T-cell (primary cell): ENCODE data around the gene ARL11. TPM values are rescaled to one million over a fixed set of nuclear protein-coding genes. Genes with fewer than 3 reads are reported as not detected.
"Not testable (repeated sequence)": the region's sequence is repeated elsewhere in the genome, so short reads cannot be mapped to it uniquely, and the experiment has no call there.

ENCODE experiments used
- ATAC-seq, 4 experiments: fragments of 200-7000 bp in 3 of 4; fragments of 150-1000 bp in 1 of 4; cut with Tn5 transposase; replicated peaks in 1 of 4; 1 replicate in 3 of 4; 2 replicates in 1 of 4; pipeline ENCODE4 v1.10.0; 2021; ENCODE audit warnings: moderate library complexity in 3 of 4, mild to moderate bottlenecking in 2 of 4, moderate number of reproducible peaks in 1 of 4
- CTCF ChIA-PET, 2 donors: fragments of 300-600 bp; sonication (Branson Sonifier 250); formaldehyde crosslinking; loops; one replicate each; lab custom pipeline; 2022; ENCODE audit warnings: antibody characterized with exemption in 2 of 2; lab: Charles Lee
- POLR2A ChIA-PET, 2 donors: fragments of 300-600 bp; sonication (Branson Sonifier 250); formaldehyde crosslinking; loops; one replicate each; lab custom pipeline; 2022; ENCODE audit warnings: antibody characterized with exemption in 2 of 2; lab: Charles Lee
- DNase-seq, 35 experiments: peaks; one replicate each; pipeline versions ENCODE4 v3.0.0 to v3.0.0-alpha.2; 2013 to 2023
- H3K27ac ChIP-seq: one replicate; pipeline ENCODE4 v1.5.1; 2013; ENCODE audit warnings: low read length
- H3K27me3 ChIP-seq, 2 experiments: replicated peaks in 1 of 2; 1 replicate in 1 of 2; 2 replicates in 1 of 2; pipeline versions ENCODE4 v1.6.1 to v1.7.0; 2013; ENCODE audit warnings: low read length in 1 of 2, mixed read lengths in 1 of 2; ENCODE audit not compliant: control insufficient read depth in 2 of 2, insufficient read depth in 2 of 2; ENCODE audit errors: extremely low read depth in 1 of 2
- H3K36me3 ChIP-seq, 2 donors: 1 replicate in 1 of 2; 2 replicates in 1 of 2; pipeline versions ENCODE4 v1.6.1 to v1.7.0; 2013; ENCODE audit warnings: low read length in 1 of 2; ENCODE audit not compliant: control insufficient read depth in 2 of 2, insufficient read depth in 1 of 2; ENCODE audit errors: extremely low read depth in 1 of 2
- H3K4me1 ChIP-seq, 2 experiments: 1 replicate in 1 of 2; 2 replicates in 1 of 2; pipeline versions ENCODE4 v1.6.1 to v1.7.0; 2013; ENCODE audit warnings: low read length in 2 of 2, mixed read lengths in 1 of 2; ENCODE audit not compliant: insufficient read depth in 2 of 2, control insufficient read depth in 1 of 2; ENCODE audit errors: extremely low read depth in 1 of 2
- H3K4me3 ChIP-seq, 2 donors: 1 replicate in 1 of 2; 2 replicates in 1 of 2; pipeline versions ENCODE4 v1.5.1 to v1.7.0; 2013; ENCODE audit warnings: mild to moderate bottlenecking in 2 of 2, low read length in 1 of 2, moderate library complexity in 1 of 2; ENCODE audit not compliant: control insufficient read depth in 1 of 2; ENCODE audit errors: extremely low read depth in 1 of 2
- H3K9me3 ChIP-seq: 2 replicates; pipeline ENCODE4 v1.7.0; 2013
- H3K27ac Mint-ChIP-seq, 2 donors: one replicate each; pipeline ENCODE4 v1.8.0; 2020 to 2021; ENCODE audit warnings: mild to moderate bottlenecking in 2 of 2, mixed read lengths in 2 of 2
- H3K27me3 Mint-ChIP-seq, 2 donors: one replicate each; pipeline ENCODE4 v1.8.0; 2021 to 2022; ENCODE audit warnings: mixed read lengths in 2 of 2
- H3K36me3 Mint-ChIP-seq: one replicate; pipeline ENCODE4 v1.8.0; 2021; ENCODE audit warnings: mixed read lengths
- H3K4me1 Mint-ChIP-seq, 3 donors: one replicate each; pipeline ENCODE4 v1.8.0; 2020 to 2022; ENCODE audit warnings: mixed read lengths in 3 of 3, mild to moderate bottlenecking in 1 of 3
- H3K4me3 Mint-ChIP-seq, 3 donors: one replicate each; pipeline ENCODE4 v1.8.0; 2020 to 2022; ENCODE audit warnings: mild to moderate bottlenecking in 3 of 3, mixed read lengths in 3 of 3, moderate library complexity in 3 of 3
- H3K9me3 Mint-ChIP-seq, 3 donors: one replicate each; pipeline ENCODE4 v1.8.0; 2020 to 2022; ENCODE audit warnings: mixed read lengths in 3 of 3
- whole genome bisulfite sequencing: methylation state at CpG from one replicate; pipeline ENCODE4 v1.1.5; 2013; ENCODE audit warnings: missing lambda C conversion rate; ENCODE audit not compliant: insufficient coverage; 5-methylcytosine and 5-hydroxymethylcytosine counted together
- total RNA-seq, 35 experiments: library from RNA in 6 of 35; stranded (reverse) in 6 of 35; fragments of 120-200 nt in 1 of 35; gene quantifications; one replicate each; pipeline versions ENCODE4 v1.2.1 to v1.2.4 and lab custom pipeline; 2013 to 2026

The ARL11 gene
- total RNA-seq, 5 donors from 2014 or later (not counting 1 experiment from before 2014, with no cell fraction given) = 0.12 to 1.9 (median 0.53) TPM

DNA sequence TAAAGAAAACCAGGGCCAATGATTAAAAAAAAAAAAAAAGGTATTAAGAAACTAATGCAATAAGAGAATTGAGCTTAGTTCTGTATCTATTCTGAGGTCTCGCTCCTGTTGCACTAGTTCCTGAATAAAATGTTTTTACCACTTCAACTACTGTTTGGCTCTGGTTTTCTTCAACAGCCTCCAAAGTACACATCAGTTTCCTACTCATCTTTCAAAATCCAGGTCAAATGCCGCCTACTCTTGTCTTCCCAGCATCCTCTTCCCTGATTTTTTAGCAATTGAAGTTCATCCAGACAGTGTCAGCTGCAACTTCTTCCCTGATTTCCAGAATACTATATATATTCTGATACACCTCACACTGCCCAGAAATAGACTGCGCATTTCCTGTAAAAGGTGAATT, 41.6 kb upstream of the ARL11 start:
- no peaks in the 10 kb centered on the region for H3K9me3 ChIP-seq
- H3K27me3 ChIP-seq = no peaks in the 10 kb centered on the region
- peaks cover 0 to 1% of the 10 kb centered on the region in 2 donors for H3K36me3 ChIP-seq
- peak overlapping the region; percentile 80 to 90 (median 84) for H3K4me3 Mint-ChIP-seq
- 94% methylated on average over 2 of the region's 3 CpGs for whole genome bisulfite sequencing
- no peak overlapping the region for H3K4me3 ChIP-seq
- CTCF ChIA-PET = interaction anchor here (0.5 to 1.1 kb wide), 2 partner anchors 144 to 1221 kb away, joined by 3 to 5 read pairs; no protein-coding TSS in a partner anchor
- H3K9me3 Mint-ChIP-seq = no peaks in the 10 kb centered on the region
- ATAC-seq (no peak), DNase-seq (no peak)
- peaks cover 21 to 35% (median 34%) of the 10 kb centered on the region in 3 donors for H3K4me1 Mint-ChIP-seq
- H3K27ac Mint-ChIP-seq = no peak overlapping the region
- peaks cover 2% of the 10 kb centered on the region for H3K36me3 Mint-ChIP-seq
- peaks cover 3 to 11% of the 10 kb centered on the region in 2 experiments for H3K4me1 ChIP-seq
- POLR2A ChIA-PET = interaction anchor here in 1 of 2 donors (0.6 kb wide), 1 partner anchor 91 kb away, joined by 6 read pairs; the partner anchor contains the start of gene PHF11
- H3K27me3 Mint-ChIP-seq = no peaks in the 10 kb centered on the region
- no peak overlapping the region for H3K27ac ChIP-seq

DNA sequence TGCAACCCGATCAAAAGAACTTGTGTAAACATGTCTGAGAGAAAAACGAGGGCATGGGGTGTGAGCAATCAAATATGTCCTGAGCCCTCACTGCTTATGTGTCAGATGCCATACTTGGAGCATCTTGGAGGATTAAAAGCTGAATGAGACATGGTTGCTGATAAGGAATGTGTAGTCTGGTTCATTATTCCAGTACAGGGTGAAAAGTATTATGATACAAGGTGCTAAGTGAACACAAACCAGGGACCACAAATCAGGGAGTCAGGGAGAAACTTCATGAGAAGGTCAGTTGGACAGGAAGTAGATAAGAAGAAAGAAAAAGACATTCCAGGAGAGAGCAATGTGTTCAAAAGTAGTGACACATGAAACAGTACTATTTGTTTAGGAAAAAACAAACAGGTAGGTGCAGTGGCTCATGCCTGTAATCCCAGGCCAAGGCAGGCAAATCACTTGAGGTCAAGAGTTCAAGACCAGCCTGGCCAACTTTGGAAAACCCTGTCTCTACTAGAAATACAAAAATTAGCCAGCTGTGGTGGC, 40.9 kb upstream of the ARL11 start:
- Mint-ChIP-seq H3K27ac (no peak overlapping the region), H3K9me3 (no peaks in the 10 kb centered on the region), H3K4me1 (peaks cover 19 to 33% (median 30%) of the 10 kb centered on the region in 3 donors), H3K4me3 (peak overlapping the region in 1 of 3 donors; percentile 84), H3K27me3 (no peaks in the 10 kb centered on the region), H3K36me3 (no peaks in the 10 kb centered on the region)
- Histone ChIP-seq H3K27me3 (no peaks in the 10 kb centered on the region), H3K9me3 (no peaks in the 10 kb centered on the region), H3K27ac (no peak overlapping the region), H3K36me3 (no peaks in the 10 kb centered on the region), H3K4me1 (peaks cover 3 to 11% of the 10 kb centered on the region in 2 experiments), H3K4me3 (no peak overlapping the region)
- ChIA-PET POLR2A (no interaction called here), CTCF (no interaction called here)
- 42% methylated on average over 2 of the region's 2 CpGs for WGBS
- no peak for ATAC-seq
- DNase-seq = no peak

DNA sequence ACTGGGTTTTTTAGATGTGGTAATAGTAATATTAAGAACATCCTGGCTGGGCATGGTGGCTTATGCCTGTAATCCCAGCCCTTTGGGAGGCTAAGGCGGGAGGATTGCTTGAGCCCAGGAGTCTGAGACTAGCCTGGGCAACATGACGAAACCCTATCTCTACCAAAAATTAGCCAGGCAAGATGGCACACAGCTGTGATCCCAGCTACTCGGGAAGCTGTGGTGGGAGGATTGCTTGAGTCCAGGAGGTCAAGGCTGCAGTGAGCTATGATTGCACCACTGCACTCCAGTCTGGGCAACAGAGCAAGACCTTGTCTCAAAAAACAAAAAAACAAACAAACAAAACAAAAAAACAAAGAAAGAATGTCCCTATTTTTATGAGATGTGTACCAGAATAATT, 37.6 kb upstream of the ARL11 start:
- H3K27ac ChIP-seq, H3K9me3 ChIP-seq, DNase-seq, H3K27me3 Mint-ChIP-seq, ATAC-seq, H3K36me3 Mint-ChIP-seq, H3K4me3 Mint-ChIP-seq, H3K36me3 ChIP-seq, H3K27me3 ChIP-seq, H3K4me1 ChIP-seq, H3K4me3 ChIP-seq, H3K9me3 Mint-ChIP-seq, H3K27ac Mint-ChIP-seq: not testable (repeated sequence)
- CTCF ChIA-PET = interaction anchor here in 1 of 2 donors (0.7 kb wide), 1 partner anchor 215 kb away, joined by 6 read pairs; no protein-coding TSS in a partner anchor
- peaks cover 6 to 13% (median 10%) of the 10 kb centered on the region in 3 donors for H3K4me1 Mint-ChIP-seq
- POLR2A ChIA-PET = interaction anchor here (0.6 kb wide), 4 partner anchors 242 to 451 kb away, joined by 3 to 5 read pairs (median 4); no protein-coding TSS in a partner anchor
- 100% methylated on average over 1 of the region's 3 CpGs for WGBS

DNA sequence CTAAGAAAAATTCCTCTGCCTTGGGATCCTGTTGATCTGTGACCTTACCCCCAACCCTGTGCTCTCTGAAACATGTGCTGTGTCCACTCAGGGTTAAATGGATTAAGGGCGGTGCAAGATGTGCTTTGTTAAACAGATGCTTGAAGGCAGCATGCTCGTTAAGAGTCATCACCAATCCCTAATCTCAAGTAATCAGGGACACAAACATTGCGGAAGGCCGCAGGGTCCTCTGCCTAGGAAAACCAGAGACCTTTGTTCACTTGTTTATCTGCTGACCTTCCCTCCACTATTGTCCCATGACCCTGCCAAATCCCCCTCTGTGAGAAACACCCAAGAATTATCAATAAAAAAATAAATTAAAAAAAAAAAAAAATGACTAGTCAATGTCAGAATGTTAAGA, 34.4 kb upstream of the ARL11 start:
- not testable (repeated sequence) for H3K36me3 Mint-ChIP-seq, H3K9me3 Mint-ChIP-seq, H3K27me3 ChIP-seq, H3K36me3 ChIP-seq, H3K4me3 ChIP-seq, ATAC-seq, H3K27me3 Mint-ChIP-seq, DNase-seq, H3K4me1 ChIP-seq, H3K9me3 ChIP-seq, H3K4me1 Mint-ChIP-seq, H3K4me3 Mint-ChIP-seq, H3K27ac ChIP-seq, H3K27ac Mint-ChIP-seq
- ChIA-PET CTCF (interaction anchor here in 1 of 2 donors (0.7 kb wide), 1 partner anchor 347 kb away, joined by 3 read pairs; no protein-coding TSS in a partner anchor), POLR2A (interaction anchor here in 1 of 2 donors (0.7 kb wide), 1 partner anchor 855 kb away, joined by 4 read pairs; no protein-coding TSS in a partner anchor)
- WGBS = no CpG with 5 or more reads among the region's 4 CpGs

DNA sequence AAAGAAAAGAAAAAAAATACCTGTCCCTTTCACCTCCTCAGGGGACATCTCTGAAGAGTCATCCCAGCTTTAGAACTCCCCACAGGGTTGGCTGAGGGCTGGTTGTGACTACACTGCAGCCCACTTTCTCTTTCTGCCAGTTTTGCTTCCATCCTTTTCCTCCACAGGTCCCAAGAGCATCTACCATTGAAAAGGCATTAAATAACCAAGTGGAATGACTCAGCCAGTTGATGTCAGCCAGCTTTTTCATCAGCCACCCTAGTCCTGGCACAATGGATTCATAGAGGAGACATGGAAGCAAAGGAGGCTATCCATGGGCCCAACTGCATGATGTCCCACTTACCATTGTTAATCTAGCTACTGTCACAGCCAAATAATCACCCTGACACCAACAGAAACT, 33.7 kb upstream of the ARL11 start:
- Histone ChIP-seq H3K27me3 (no peaks in the 10 kb centered on the region), H3K9me3 (no peaks in the 10 kb centered on the region), H3K4me1 (no peaks in the 10 kb centered on the region), H3K4me3 (no peak overlapping the region), H3K27ac (no peak overlapping the region), H3K36me3 (no peaks in the 10 kb centered on the region)
- no peaks in the 10 kb centered on the region for H3K36me3 Mint-ChIP-seq
- no peak for DNase-seq
- H3K4me3 Mint-ChIP-seq = no peak overlapping the region
- H3K9me3 Mint-ChIP-seq = no peaks in the 10 kb centered on the region
- H3K27me3 Mint-ChIP-seq = no peaks in the 10 kb centered on the region
- POLR2A ChIA-PET = interaction anchor here in 1 of 2 donors (0.6 to 0.7 kb wide), 2 partner anchors 12 to 855 kb away, joined by 3 to 4 read pairs; no protein-coding TSS in a partner anchor
- no peaks in the 10 kb centered on the region for H3K4me1 Mint-ChIP-seq
- CTCF ChIA-PET = interaction anchor here (0.5 to 0.7 kb wide), 3 partner anchors 32 to 1005 kb away, joined by 3 to 4 read pairs (median 3); no protein-coding TSS in a partner anchor
- H3K27ac Mint-ChIP-seq = no peak overlapping the region
- ATAC-seq = no peak

DNA sequence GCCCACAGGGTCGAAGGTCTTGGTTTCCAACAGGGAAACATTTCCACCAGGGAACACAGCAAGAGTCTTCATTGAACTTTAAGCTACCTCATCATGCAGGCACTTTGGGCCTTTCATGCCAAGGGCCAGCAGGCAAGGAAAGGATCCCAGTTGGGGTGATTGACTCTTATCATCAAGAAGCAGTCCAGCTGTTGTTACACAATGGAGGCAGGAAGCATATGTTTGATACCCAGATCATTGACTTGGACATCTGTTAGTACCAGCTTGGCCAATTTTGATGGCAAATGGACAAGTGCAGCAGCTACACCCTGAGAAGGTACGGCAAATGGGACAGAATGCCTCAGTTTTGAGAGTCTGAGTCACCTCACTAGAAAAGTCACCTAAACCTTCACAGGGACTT, 32.1 kb upstream of the ARL11 start:
- Histone ChIP-seq H3K27ac (no peak overlapping the region), H3K4me1 (no peaks in the 10 kb centered on the region), H3K36me3 (no peaks in the 10 kb centered on the region), H3K9me3 (no peaks in the 10 kb centered on the region), H3K27me3 (no peaks in the 10 kb centered on the region), H3K4me3 (no peak overlapping the region)
- Mint-ChIP-seq H3K9me3 (no peaks in the 10 kb centered on the region), H3K27me3 (no peaks in the 10 kb centered on the region), H3K4me1 (no peaks in the 10 kb centered on the region), H3K36me3 (no peaks in the 10 kb centered on the region), H3K27ac (no peak overlapping the region), H3K4me3 (no peak overlapping the region)
- ChIA-PET POLR2A (interaction anchor here in 1 of 2 donors (0.6 kb wide), 1 partner anchor 196 kb away, joined by 3 read pairs; no protein-coding TSS in a partner anchor), CTCF (interaction anchor here in 1 of 2 donors (0.6 kb wide), 1 partner anchor 135 kb away, joined by 4 read pairs; no protein-coding TSS in a partner anchor)
- ATAC-seq (no peak), DNase-seq (no peak)
- WGBS = 50% methylated on average over 1 of the region's 2 CpGs
